Measurements from ENCODE around the gene CLINT1. TPM values are rescaled to one million over a fixed set of nuclear protein-coding genes. Genes with fewer than 3 reads are reported as not detected.
A peak's percentile ranks its signal among the peaks of the same experiment; 100 is the strongest.
"Not testable (repeated sequence)": the region's sequence is repeated elsewhere in the genome, so short reads cannot be mapped to it uniquely, and the experiment has no call there.

CLINT1 gene
- total RNA-seq, 1 donor from 2014 or later = 148 TPM

DNA sequence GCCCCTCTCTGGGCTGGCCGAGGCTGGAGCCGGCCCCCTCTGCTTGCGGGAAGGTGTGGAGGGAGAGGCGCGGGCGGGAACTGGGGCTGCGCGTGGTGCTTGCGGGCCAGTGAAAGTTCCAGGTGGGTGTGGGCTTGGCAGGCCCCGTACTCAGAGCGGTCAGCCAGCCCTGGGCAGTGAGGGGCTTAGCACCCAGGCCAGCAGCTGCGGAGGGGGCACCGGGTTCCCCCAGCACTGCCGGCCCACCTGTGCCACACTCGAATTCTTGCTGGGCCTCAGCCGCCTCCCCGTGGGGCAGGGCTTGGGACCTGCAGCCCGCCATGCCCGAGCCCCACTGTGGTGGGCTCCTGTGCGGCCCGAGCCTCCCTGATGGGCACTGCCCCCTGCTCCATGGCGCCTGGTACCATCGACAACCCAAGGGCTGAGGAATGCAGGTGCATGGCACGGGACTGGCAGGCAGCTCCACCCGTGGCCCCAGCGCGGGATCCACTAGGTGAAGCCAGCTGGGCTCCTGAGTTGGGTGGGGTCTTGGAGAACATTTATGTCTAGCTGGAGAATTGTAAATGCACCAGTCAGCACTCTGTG lies 27.9 kb upstream of the CLINT1 start:
- Histone ChIP-seq H3K4me3 (ENCODE audit: low read depth, low read length) (no peak overlapping the region), H3K27me3 (ENCODE audit: control insufficient read depth, insufficient read depth, low read length) (no peaks in the 10 kb centered on the region), H3K36me3 (ENCODE audit: control insufficient read depth, insufficient read depth, low read length) (no peaks in the 10 kb centered on the region)
- FAIRE-seq (no peak), DNase-seq (ENCODE audit: low read depth) (no peak)
- TF ChIP-seq, protein P1, sequence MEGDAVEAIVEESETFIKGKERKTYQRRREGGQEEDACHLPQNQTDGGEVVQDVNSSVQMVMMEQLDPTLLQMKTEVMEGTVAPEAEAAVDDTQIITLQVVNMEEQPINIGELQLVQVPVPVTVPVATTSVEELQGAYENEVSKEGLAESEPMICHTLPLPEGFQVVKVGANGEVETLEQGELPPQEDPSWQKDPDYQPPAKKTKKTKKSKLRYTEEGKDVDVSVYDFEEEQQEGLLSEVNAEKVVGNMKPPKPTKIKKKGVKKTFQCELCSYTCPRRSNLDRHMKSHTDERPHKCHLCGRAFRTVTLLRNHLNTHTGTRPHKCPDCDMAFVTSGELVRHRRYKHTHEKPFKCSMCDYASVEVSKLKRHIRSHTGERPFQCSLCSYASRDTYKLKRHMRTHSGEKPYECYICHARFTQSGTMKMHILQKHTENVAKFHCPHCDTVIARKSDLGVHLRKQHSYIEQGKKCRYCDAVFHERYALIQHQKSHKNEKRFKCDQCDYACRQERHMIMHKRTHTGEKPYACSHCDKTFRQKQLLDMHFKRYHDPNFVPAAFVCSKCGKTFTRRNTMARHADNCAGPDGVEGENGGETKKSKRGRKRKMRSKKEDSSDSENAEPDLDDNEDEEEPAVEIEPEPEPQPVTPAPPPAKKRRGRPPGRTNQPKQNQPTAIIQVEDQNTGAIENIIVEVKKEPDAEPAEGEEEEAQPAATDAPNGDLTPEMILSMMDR (IDR thresholded peaks at IDR 0.05; ENCODE audit: insufficient read depth, low read length, severe bottlenecking) = no peak

DNA sequence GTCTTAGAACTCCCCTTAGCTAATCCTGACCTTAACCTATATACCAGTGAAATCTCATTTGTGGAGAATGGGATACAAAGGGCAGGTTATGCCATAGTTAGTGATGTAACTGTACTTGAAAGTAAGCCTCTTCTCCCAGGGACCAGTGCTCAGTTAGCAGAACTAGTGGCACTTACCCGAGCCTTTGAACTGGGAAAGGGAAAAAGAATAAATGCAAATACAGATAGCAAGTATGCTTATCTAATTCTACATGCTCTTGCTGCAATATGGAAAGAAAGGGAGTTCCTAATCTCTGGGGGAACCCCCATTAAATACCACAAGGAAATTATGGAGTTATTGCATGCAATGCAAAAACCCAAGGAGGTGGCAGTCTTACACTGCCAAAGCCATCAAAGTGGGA lies 26.1 kb upstream of the CLINT1 start:
- FAIRE-seq; H3K4me3 ChIP-seq (ENCODE audit: low read depth, low read length); DNase-seq (ENCODE audit: low read depth); H3K36me3 ChIP-seq (ENCODE audit: control insufficient read depth, insufficient read depth, low read length); H3K27me3 ChIP-seq (ENCODE audit: control insufficient read depth, insufficient read depth, low read length): not testable (repeated sequence)

DNA sequence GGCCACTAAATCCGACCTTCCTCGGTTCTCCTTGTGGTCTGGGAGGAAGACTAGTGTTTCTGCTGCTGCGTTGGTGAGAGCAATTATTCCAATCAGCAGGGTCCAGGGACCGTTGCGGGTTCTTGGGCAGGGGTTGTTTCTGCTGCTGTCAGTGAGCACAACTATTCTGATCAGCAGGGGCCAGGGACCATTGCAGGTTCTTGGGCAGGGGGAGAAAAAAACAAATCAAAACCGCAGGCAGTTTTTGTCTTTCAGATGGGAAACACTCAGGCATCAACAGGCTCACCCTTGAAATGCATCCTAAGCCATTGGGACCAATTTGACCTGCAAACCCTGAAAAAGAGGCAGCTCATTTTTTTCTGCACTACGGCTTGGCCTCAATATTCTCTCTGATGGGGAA lies 22.6 kb upstream of the CLINT1 start:
- FAIRE-seq; H3K36me3 ChIP-seq (ENCODE audit: control insufficient read depth, insufficient read depth, low read length); H3K27me3 ChIP-seq (ENCODE audit: control insufficient read depth, insufficient read depth, low read length); DNase-seq (ENCODE audit: low read depth); H3K4me3 ChIP-seq (ENCODE audit: low read depth, low read length): not testable (repeated sequence)

DNA sequence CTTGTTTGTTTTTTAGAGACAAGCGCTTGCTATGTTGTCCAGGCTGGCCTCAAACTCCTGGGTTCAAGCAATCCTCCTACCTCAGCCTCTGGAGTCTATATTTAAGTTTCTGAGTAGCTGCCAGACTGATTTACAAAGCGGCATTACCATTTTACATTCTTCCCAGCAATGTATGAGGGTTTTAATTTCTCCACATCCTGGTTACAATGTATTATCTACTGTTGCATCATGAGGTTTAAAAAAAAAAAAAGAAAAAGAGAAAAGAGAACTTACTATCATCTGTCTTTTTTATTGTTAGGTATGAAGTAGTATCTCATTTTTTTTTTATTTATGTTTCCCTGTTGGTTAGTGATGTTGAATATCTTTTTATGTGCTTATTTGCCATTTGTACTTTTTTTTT lies 18.9 kb upstream of the CLINT1 start:
- FAIRE-seq = no peak
- TF ChIP-seq, protein P1 (IDR thresholded peaks at IDR 0.05; ENCODE audit: insufficient read depth, low read length, severe bottlenecking) = no peak
- H3K4me3 ChIP-seq (ENCODE audit: low read depth, low read length) = no peak overlapping the region
- no peaks in the 10 kb centered on the region for H3K36me3 ChIP-seq (ENCODE audit: control insufficient read depth, insufficient read depth, low read length)
- no peaks in the 10 kb centered on the region for H3K27me3 ChIP-seq (ENCODE audit: control insufficient read depth, insufficient read depth, low read length)
- DNase-seq (ENCODE audit: low read depth) = no peak

DNA sequence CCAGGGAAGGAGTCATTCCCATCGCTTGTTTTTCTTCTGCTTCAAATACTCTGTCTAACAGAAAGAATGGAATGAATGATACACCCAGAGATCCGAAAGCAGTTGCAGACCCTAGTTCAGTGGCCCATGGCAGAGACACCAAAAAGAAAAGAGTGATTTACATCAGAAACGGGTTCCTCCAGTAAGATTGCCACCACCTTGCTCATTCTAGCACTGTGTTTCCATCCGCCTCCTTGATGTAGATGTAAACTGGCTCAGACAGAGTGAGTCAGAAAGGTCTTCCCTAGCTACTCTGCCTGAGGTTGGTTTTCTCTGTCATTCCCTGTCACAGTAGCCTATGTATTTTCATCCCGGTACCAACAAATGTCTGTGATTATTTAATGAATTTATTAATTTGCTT lies 15.9 kb upstream of the CLINT1 start:
- H3K36me3 ChIP-seq (ENCODE audit: control insufficient read depth, insufficient read depth, low read length) = no peaks in the 10 kb centered on the region
- FAIRE-seq (no peak), DNase-seq (ENCODE audit: low read depth) (no peak)
- TF ChIP-seq, protein P1 (IDR thresholded peaks at IDR 0.05; ENCODE audit: insufficient read depth, low read length, severe bottlenecking) = no peak
- H3K4me3 ChIP-seq (ENCODE audit: low read depth, low read length) = no peak overlapping the region
- no peaks in the 10 kb centered on the region for H3K27me3 ChIP-seq (ENCODE audit: control insufficient read depth, insufficient read depth, low read length)

DNA sequence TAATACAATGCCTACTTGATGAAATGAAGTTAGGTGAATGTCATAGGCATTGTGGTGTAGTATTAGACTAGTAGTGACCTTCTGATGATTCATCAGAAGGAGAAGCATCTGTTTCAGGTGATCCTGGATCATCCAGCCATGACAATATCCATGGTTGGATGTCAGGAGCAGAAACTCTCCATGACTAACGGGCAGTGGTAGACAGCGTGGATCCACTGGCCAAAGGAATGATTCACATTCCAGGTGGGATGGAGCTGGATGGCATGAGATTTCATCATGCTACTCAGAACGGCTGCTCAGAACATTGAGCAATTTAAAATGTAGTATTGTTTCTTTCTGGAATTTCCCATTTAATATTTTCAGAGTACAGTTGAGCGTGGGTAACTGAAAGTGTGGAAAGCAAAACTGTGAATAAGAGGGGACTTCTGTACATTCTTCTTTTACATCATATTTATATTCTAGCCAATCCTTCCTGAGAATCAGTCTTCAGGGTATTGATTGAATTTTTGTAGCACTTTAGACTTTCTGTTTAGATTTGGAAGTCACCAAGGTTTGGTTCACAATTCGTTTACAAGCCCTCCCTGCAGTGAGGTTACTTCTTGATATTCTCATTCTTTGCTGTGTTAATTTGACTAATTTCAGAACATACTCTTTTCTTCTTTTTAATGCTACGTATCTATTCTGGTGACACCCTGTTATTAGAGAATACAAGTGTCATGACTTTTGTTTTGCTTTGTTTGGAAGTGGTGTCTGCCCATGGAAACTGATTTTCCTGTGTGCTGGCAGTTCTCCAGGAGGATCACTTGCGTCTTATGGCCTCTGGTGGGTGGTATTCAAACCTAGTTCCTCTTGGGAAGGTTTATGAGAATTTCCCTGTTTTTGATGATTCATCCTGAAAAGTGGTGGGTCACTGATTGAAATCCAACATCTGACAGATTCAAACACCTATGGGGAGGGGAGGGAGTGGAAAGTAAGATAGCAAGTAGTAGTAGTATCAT lies 12.2 kb upstream of the CLINT1 start:
- TF ChIP-seq, protein P1 (IDR thresholded peaks at IDR 0.05; ENCODE audit: insufficient read depth, low read length, severe bottlenecking) = no peak
- DNase-seq (ENCODE audit: low read depth) (peak; percentile 94), FAIRE-seq (peak; percentile 92)
- no peaks in the 10 kb centered on the region for H3K27me3 ChIP-seq (ENCODE audit: control insufficient read depth, insufficient read depth, low read length)
- no peaks in the 10 kb centered on the region for H3K36me3 ChIP-seq (ENCODE audit: control insufficient read depth, insufficient read depth, low read length)
- H3K4me3 ChIP-seq (ENCODE audit: low read depth, low read length) = no peak overlapping the region
